H9 (cell line): ENCODE results near the gene VCP. TPM values are rescaled to one million over a fixed set of nuclear protein-coding genes. Genes with fewer than 3 reads are reported as not detected.

Source experiments
- DNase-seq: peaks from one replicate; pipeline ENCODE4 v3.0.0-alpha.2; 2017
- H2AFZ ChIP-seq: one replicate; pipeline ENCODE4 v1.6.1; 2013; ENCODE audit warnings: mild to moderate bottlenecking, low read length, control low read depth, moderate library complexity
- H2AK5ac ChIP-seq: 2 replicates; pipeline ENCODE4 v1.6.1; 2013; ENCODE audit warnings: low read length, control low read depth, mixed read lengths; ENCODE audit not compliant: insufficient read length
- H2BK120ac ChIP-seq: one replicate; pipeline ENCODE4 v1.6.1; 2013; ENCODE audit warnings: low read depth, mild to moderate bottlenecking, low read length, control low read depth, inconsistent platforms; ENCODE audit not compliant: poor library complexity, severe bottlenecking
- H2BK12ac ChIP-seq: 2 replicates; pipeline ENCODE4 v1.6.1; 2013; ENCODE audit warnings: low read length, control low read depth, mixed read lengths, low read depth; ENCODE audit not compliant: insufficient read length
- H2BK15ac ChIP-seq: 2 replicates; pipeline ENCODE4 v1.6.1; 2013; ENCODE audit warnings: low read depth, low read length, control low read depth
- H2BK20ac ChIP-seq: one replicate; pipeline ENCODE4 v1.6.1; 2013; ENCODE audit warnings: low read depth, mild to moderate bottlenecking, low read length, control low read depth, inconsistent platforms; ENCODE audit not compliant: poor library complexity, severe bottlenecking
- H2BK5ac ChIP-seq: 2 replicates; pipeline ENCODE4 v1.6.1; 2013; ENCODE audit warnings: low read length, control low read depth, mixed read lengths; ENCODE audit not compliant: insufficient read length
- H3K14ac ChIP-seq: 2 replicates; pipeline ENCODE4 v1.6.1; 2013; ENCODE audit warnings: low read length, control low read depth; ENCODE audit not compliant: insufficient read depth
- H3K18ac ChIP-seq: 2 replicates; pipeline ENCODE4 v1.6.1; 2013; ENCODE audit warnings: low read depth, mild to moderate bottlenecking, mixed read lengths, low read length, control low read depth; ENCODE audit not compliant: insufficient read length
- H3K23ac ChIP-seq: 2 replicates; pipeline ENCODE4 v1.6.1; 2013; ENCODE audit warnings: low read length, control low read depth, mixed read lengths, low read depth; ENCODE audit not compliant: insufficient read length
- H3K23me2 ChIP-seq: 2 replicates; pipeline ENCODE4 v1.6.1; 2013; ENCODE audit warnings: low read depth, mild to moderate bottlenecking, mixed read lengths, low read length, control low read depth; ENCODE audit not compliant: insufficient read length, poor library complexity, severe bottlenecking
- H3K27ac ChIP-seq: 2 replicates; pipeline ENCODE4 v1.5.1; 2013; ENCODE audit warnings: low read length, control low read depth, mixed read lengths, low read depth; ENCODE audit not compliant: insufficient read length
- H3K27me3 ChIP-seq: 2 replicates; pipeline ENCODE4 v1.6.1; 2013; ENCODE audit warnings: low read length, control low read depth, inconsistent platforms; ENCODE audit not compliant: insufficient read depth
- H3K4ac ChIP-seq: 2 replicates; pipeline ENCODE4 v1.6.1; 2013; ENCODE audit warnings: low read depth, mild to moderate bottlenecking, control low read depth, inconsistent platforms, low read length, moderate library complexity
- H3K4me1 ChIP-seq: 2 replicates; pipeline ENCODE4 v1.6.1; 2013; ENCODE audit warnings: low read length, control low read depth, inconsistent platforms; ENCODE audit not compliant: insufficient read depth
- H3K4me2 ChIP-seq: 2 replicates; pipeline ENCODE4 v1.6.1; 2013; ENCODE audit warnings: low read length, control low read depth, mixed read lengths; ENCODE audit not compliant: insufficient read length, insufficient read depth
- H3K56ac ChIP-seq: 2 replicates; pipeline ENCODE4 v1.6.1; 2013; ENCODE audit warnings: low read depth, mild to moderate bottlenecking, mixed read lengths, low read length, control low read depth; ENCODE audit not compliant: insufficient read length
- H3K79me1 ChIP-seq: 2 replicates; pipeline ENCODE4 v1.6.1; 2013; ENCODE audit warnings: low read depth, mild to moderate bottlenecking, moderate library complexity, low read length, control low read depth, inconsistent platforms; ENCODE audit not compliant: insufficient read depth, poor library complexity, severe bottlenecking
- H3K79me2 ChIP-seq: 2 replicates; pipeline ENCODE4 v1.6.1; 2013; ENCODE audit warnings: low read length, control low read depth, inconsistent platforms; ENCODE audit not compliant: insufficient read depth
- H3K9ac ChIP-seq: 2 replicates; pipeline ENCODE4 v1.6.1; 2013; ENCODE audit warnings: low read length, control low read depth, mixed read lengths; ENCODE audit not compliant: insufficient read length; ENCODE audit errors: extremely low read depth
- H3K9me3 ChIP-seq: one replicate; pipeline ENCODE4 v1.6.1; 2013; ENCODE audit warnings: low read depth, low read length, inconsistent platforms; ENCODE audit not compliant: control insufficient read depth
- H3T11ph ChIP-seq: one replicate; pipeline ENCODE4 v1.6.1; 2013; ENCODE audit warnings: mild to moderate bottlenecking, low read length, control low read depth, inconsistent platforms
- H4K20me1 ChIP-seq: one replicate; pipeline ENCODE4 v1.6.1; 2013; ENCODE audit not compliant: control insufficient read depth, insufficient read length, insufficient read depth
- H4K5ac ChIP-seq: 2 replicates; pipeline ENCODE4 v1.6.1; 2013; ENCODE audit warnings: low read depth, mild to moderate bottlenecking, mixed read lengths, low read length, control low read depth; ENCODE audit not compliant: insufficient read length
- H4K8ac ChIP-seq: replicated peaks from 2 replicates; pipeline ENCODE4 v1.6.1; 2013; ENCODE audit warnings: low read length, control low read depth, mixed read lengths, low read depth; ENCODE audit not compliant: insufficient read length
- H4K91ac ChIP-seq: 2 replicates; pipeline ENCODE4 v1.6.1; 2013; ENCODE audit warnings: low read depth, mild to moderate bottlenecking, moderate library complexity, mixed read lengths, low read length, control low read depth; ENCODE audit not compliant: insufficient read length
- H3K27ac Mint-ChIP-seq, 3 experiments: 2 replicates in 2 of 3; 3 replicates in 1 of 3; pipeline ENCODE4 v1.8.0; 2020 to 2021; ENCODE audit warnings: mixed read lengths in 3 of 3, mild to moderate bottlenecking in 1 of 3, moderate library complexity in 1 of 3
- H3K27me3 Mint-ChIP-seq: 2 replicates; pipeline ENCODE4 v1.8.0; 2021; ENCODE audit warnings: low read depth, mild to moderate bottlenecking, moderate library complexity, mixed read lengths
- H3K36me3 Mint-ChIP-seq, 3 experiments: 2 replicates in 2 of 3; 3 replicates in 1 of 3; pipeline ENCODE4 v1.8.0; 2020 to 2021; ENCODE audit warnings: low read depth in 3 of 3, mixed read lengths in 3 of 3; ENCODE audit not compliant: insufficient read depth in 1 of 3
- H3K4me1 Mint-ChIP-seq, 2 experiments: 2 replicates each; pipeline ENCODE4 v1.8.0; 2020; ENCODE audit warnings: mixed read lengths in 2 of 2
- H3K4me3 Mint-ChIP-seq, 2 experiments: 2 replicates in 1 of 2; 3 replicates in 1 of 2; pipeline ENCODE4 v1.8.0; 2020 to 2021; ENCODE audit warnings: mild to moderate bottlenecking in 2 of 2, mixed read lengths in 2 of 2, moderate library complexity in 1 of 2
- H3K9me3 Mint-ChIP-seq, 2 experiments: 2 replicates in 1 of 2; 3 replicates in 1 of 2; pipeline ENCODE4 v1.8.0; 2020; ENCODE audit warnings: mild to moderate bottlenecking in 2 of 2, mixed read lengths in 2 of 2, moderate library complexity in 1 of 2
- WGBS: extraction: QIAGEN DNeasy Blood & Tissue Kit; methylation state at CpG from one replicate; pipeline ENCODE4 v1.1.7; 2013; ENCODE audit warnings: missing lambda C conversion rate, low lambda C conversion rate, mixed read lengths; ENCODE audit not compliant: insufficient read length; ENCODE audit errors: extremely low coverage; 5-methylcytosine and 5-hydroxymethylcytosine counted together
- total RNA-seq: library from RNA; stranded (reverse); gene quantifications from 2 replicates; pipeline ENCODE4 v1.2.1, GENCODE V29; 2021
- TF ChIP-seq, protein P1 (sequence below): fragments of 200-600 bp; sonication (generic); conservative IDR thresholded peaks from 3 replicates; pipeline ENCODE4 v1.8.0; 2021; ENCODE audit warnings: antibody characterized with exemption, mild to moderate bottlenecking

The VCP gene
- total RNA-seq, 1 experiment from 2014 or later, result 407 TPM

DNA sequence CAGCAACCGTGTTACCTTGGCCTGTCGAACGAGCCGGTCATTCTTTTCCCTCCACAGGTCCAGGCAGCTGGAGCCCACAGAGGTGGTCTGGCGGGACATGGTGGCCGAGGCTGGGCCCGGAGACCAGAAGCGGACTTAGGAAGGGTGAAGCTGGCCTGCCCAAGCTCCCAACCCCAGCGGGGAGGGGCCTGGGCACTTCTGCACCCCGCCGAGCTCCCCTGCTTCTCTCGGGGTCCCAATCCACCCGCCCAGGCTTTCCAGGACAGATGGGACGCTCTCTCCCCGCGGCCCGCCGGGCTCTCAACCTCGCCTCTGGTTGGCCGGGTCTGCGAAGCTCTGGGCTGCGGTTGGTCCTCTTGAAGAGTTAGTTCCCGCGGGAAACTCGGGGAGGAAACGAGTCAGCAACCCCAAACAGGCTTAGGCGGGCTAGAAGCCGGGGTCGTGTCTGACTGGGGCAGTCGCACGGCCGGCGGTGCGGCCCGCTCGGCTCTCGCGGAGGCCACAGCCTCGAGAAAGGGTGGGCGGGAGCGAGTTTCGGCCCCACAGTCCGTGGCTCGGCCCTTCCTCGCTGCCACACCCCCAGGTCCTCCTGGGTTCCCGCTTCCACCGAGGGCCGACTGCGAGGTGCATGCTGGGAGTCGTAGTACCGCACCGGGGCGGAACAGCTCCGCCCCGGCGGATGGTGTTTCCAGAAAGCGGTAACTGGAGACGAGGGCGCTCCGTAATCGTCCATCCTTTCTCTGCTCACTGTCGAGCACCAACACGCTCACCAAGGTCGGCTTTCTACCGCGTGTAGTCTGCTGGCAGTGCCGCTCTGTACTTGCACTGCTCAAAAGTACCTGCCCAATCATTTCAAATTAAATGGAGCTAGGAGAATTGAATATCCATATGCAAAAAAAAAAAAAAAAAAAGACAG is 7.3 kb upstream of the VCP start, which contains the start of gene FANCG:
FANCG (minus strand) TSS at position 517 of the 916 bp plus-strand sequence; CDS start at position 99, 418 bp downstream.
- Histone ChIP-seq H2BK120ac (no peak within 1 kb of the TSS), H2BK15ac (no peak within 1 kb of the TSS), H2BK20ac (no peak within 1 kb of the TSS), H4K20me1 (no peaks in the 10 kb centered on the region), H3K18ac (peak within 1 kb of the TSS; percentile 93), H3K23ac (no peak within 1 kb of the TSS), H3K9me3 (no peaks in the 10 kb centered on the region), H2BK12ac (no peak within 1 kb of the TSS), H3K4me2 (peak within 1 kb of the TSS; percentile 86), H2AK5ac (no peak within 1 kb of the TSS), H3K56ac (no peak within 1 kb of the TSS), H3K23me2 (peaks cover 11% of the 10 kb centered on the region), H3K4me1 (0 out of 2 replicates have a peak, but pooled peaks cover 2% of the 10 kb centered on the region), H3K27me3 (no peaks in the 10 kb centered on the region), H4K5ac (no peak within 1 kb of the TSS), H3K9ac (peak within 1 kb of the TSS; percentile 93), H3K79me1 (peaks cover 7% of the 10 kb centered on the region), H3K27ac (peak within 1 kb of the TSS; percentile 14), H3K79me2 (peaks cover 10% of the 10 kb centered on the region; the same call in 1 of the 2 replicates), H2AFZ (no peak within 1 kb of the TSS), H3T11ph (no peak within 1 kb of the TSS), H4K8ac (no peak within 1 kb of the TSS), H3K14ac (peak within 1 kb of the TSS; percentile 95), H4K91ac (no peak within 1 kb of the TSS), H3K4ac (no peak within 1 kb of the TSS), H2BK5ac (no peak within 1 kb of the TSS)
- no CpG with 5 or more reads among the region's 67 CpGs for WGBS
- H3K27me3 Mint-ChIP-seq, result no peaks in the 10 kb centered on the region
- peak; percentile 92 for DNase-seq
- no peaks in the 10 kb centered on the region for H3K9me3 Mint-ChIP-seq
- TF ChIP-seq, protein P1, sequence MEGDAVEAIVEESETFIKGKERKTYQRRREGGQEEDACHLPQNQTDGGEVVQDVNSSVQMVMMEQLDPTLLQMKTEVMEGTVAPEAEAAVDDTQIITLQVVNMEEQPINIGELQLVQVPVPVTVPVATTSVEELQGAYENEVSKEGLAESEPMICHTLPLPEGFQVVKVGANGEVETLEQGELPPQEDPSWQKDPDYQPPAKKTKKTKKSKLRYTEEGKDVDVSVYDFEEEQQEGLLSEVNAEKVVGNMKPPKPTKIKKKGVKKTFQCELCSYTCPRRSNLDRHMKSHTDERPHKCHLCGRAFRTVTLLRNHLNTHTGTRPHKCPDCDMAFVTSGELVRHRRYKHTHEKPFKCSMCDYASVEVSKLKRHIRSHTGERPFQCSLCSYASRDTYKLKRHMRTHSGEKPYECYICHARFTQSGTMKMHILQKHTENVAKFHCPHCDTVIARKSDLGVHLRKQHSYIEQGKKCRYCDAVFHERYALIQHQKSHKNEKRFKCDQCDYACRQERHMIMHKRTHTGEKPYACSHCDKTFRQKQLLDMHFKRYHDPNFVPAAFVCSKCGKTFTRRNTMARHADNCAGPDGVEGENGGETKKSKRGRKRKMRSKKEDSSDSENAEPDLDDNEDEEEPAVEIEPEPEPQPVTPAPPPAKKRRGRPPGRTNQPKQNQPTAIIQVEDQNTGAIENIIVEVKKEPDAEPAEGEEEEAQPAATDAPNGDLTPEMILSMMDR, result no peak
- peak within 1 kb of the TSS; percentile 90 to 94 for H3K4me3 Mint-ChIP-seq
- H3K27ac Mint-ChIP-seq, result peak within 1 kb of the TSS; percentile 87 to 96 (median 94)
- peaks cover 22 to 39% (median 36%) of the 10 kb centered on the region in 3 experiments; a peak in 6 of 7 replicates for H3K36me3 Mint-ChIP-seq
- H3K4me1 Mint-ChIP-seq, result peaks cover 12 to 17% of the 10 kb centered on the region in 2 experiments
